Small intestine (tissue), 7 donors: ENCODE data around the gene YIF1A. TPM values are rescaled to one million over a fixed set of nuclear protein-coding genes. Genes with fewer than 3 reads are reported as not detected.
A peak's percentile ranks its signal among the peaks of the same experiment; 100 is the strongest.

ENCODE experiments used
- DNase-seq, 2 donors: peaks; one replicate each; pipeline versions ENCODE4 v3.0.0 to v3.0.0-alpha.2; 2013
- FAIRE-seq: peaks from 2 replicates; lab custom pipeline; 2012; peaks lifted over from hg19 to GRCh38; lab: Jason Lieb, UNC
- H3K27ac ChIP-seq, 3 donors: one replicate each; pipeline ENCODE4 v1.5.1; 2013; ENCODE audit warnings: low read length in 2 of 3, mild to moderate bottlenecking in 2 of 3, control low read depth in 1 of 3, inconsistent platforms in 1 of 3, low read depth in 1 of 3, moderate library complexity in 1 of 3
- H3K27me3 ChIP-seq, 3 donors: one replicate each; pipeline ENCODE4 v1.6.1; 2013; ENCODE audit warnings: low read length in 3 of 3, inconsistent platforms in 1 of 3; ENCODE audit not compliant: control insufficient read depth in 3 of 3, insufficient read depth in 3 of 3
- H3K36me3 ChIP-seq, 3 donors: one replicate each; pipeline ENCODE4 v1.6.1; 2013; ENCODE audit warnings: low read length in 3 of 3, inconsistent platforms in 1 of 3, low read depth in 1 of 3, mild to moderate bottlenecking in 1 of 3, moderate library complexity in 1 of 3; ENCODE audit not compliant: control insufficient read depth in 3 of 3, insufficient read depth in 2 of 3
- H3K4me1 ChIP-seq, 3 donors: one replicate each; pipeline ENCODE4 v1.6.1; 2013; ENCODE audit warnings: low read length in 2 of 3, inconsistent platforms in 1 of 3, low read depth in 1 of 3, mild to moderate bottlenecking in 1 of 3, moderate library complexity in 1 of 3; ENCODE audit not compliant: control insufficient read depth in 3 of 3, insufficient read depth in 2 of 3
- H3K4me3 ChIP-seq, 3 donors: one replicate each; pipeline ENCODE4 v1.5.1; 2013; ENCODE audit warnings: low read length in 3 of 3, control low read depth in 1 of 3, inconsistent platforms in 1 of 3, low read depth in 1 of 3, mild to moderate bottlenecking in 1 of 3, moderate library complexity in 1 of 3
- H3K9me3 ChIP-seq, 2 donors: one replicate each; pipeline ENCODE4 v1.6.1; 2013; ENCODE audit warnings: low read depth in 1 of 2, low read length in 1 of 2; ENCODE audit not compliant: control insufficient read depth in 2 of 2, insufficient read depth in 1 of 2
- WGBS, 3 donors: extraction: QIAGEN DNeasy Blood & Tissue Kit; methylation state at CpG; one replicate each; pipeline ENCODE4 v1.1.7; 2013; 5-methylcytosine and 5-hydroxymethylcytosine counted together
- polyA plus RNA-seq, 4 donors: library from polyadenylated mRNA; stranded (reverse) in 3 of 4; unstranded in 1 of 4; fragments of 200-250 nt in 3 of 4; fragments of 120-200 nt in 1 of 4; gene quantifications; one replicate each; pipeline versions ENCODE4 v1.2.1 to v1.2.3, GENCODE V29; 2013
- donor health status: healthy with polysubstance abuse.
- donor health status: control.
- donor health status: control.
- donor health status: Bipolar disorder and iron deficiency.
- donor health status: healthy.

The YIF1A gene
- polyA plus RNA-seq, 4 donors: 102 to 144 (median 135) TPM

GRCh38 chr11:66263785-66264184 is 25.2 kb downstream of the YIF1A start:
- no peak for DNase-seq
- H3K4me3 ChIP-seq: no peak overlapping the region
- H3K36me3 ChIP-seq: peaks cover 0 to 72% (median 2%) of the 10 kb centered on the region in 3 donors
- WGBS, 3 donors: 95 to 96% (median 95%) methylated on average over 10 of the region's 10 CpGs
- no peak overlapping the region for H3K27ac ChIP-seq
- no peaks in the 10 kb centered on the region for H3K9me3 ChIP-seq
- no peaks in the 10 kb centered on the region for H3K27me3 ChIP-seq
- FAIRE-seq: no peak
- H3K4me1 ChIP-seq: peaks cover 0 to 9% (median 0%) of the 10 kb centered on the region in 3 donors

GRCh38 chr11:66263231-66263630 is 25.7 kb downstream of the YIF1A start:
- Histone ChIP-seq H3K4me1 (peaks cover 0 to 13% (median 0%) of the 10 kb centered on the region in 3 donors), H3K36me3 (peaks cover 0 to 72% (median 2%) of the 10 kb centered on the region in 3 donors), H3K4me3 (no peak overlapping the region), H3K27ac (no peak overlapping the region), H3K27me3 (no peaks in the 10 kb centered on the region), H3K9me3 (no peaks in the 10 kb centered on the region)
- DNase-seq (no peak), FAIRE-seq (no peak)
- 94 to 98% (median 96%) methylated on average over 4 of the region's 4 CpGs for WGBS, 3 donors

- H3K4me1 ChIP-seq: peaks cover 0 to 13% (median 0%) of the 10 kb centered on the region in 3 donors
- no peak overlapping the region for H3K27ac ChIP-seq
- WGBS, 3 donors: 95 to 97% (median 96%) methylated on average over 12 of the region's 12 CpGs
- no peaks in the 10 kb centered on the region for H3K9me3 ChIP-seq
- DNase-seq (no peak), FAIRE-seq (no peak)
- H3K36me3 ChIP-seq: peaks cover 0 to 72% (median 2%) of the 10 kb centered on the region in 3 donors
- no peak overlapping the region for H3K4me3 ChIP-seq
- H3K27me3 ChIP-seq: no peaks in the 10 kb centered on the region
Measured at GRCh38 chr11:66262696-66263095, 26.2 kb downstream of the YIF1A start.

- Histone ChIP-seq H3K27me3 (peaks cover 0 to 2% (median 0%) of the 10 kb centered on the region in 3 donors), H3K9me3 (no peaks in the 10 kb centered on the region), H3K4me3 (no peak overlapping the region), H3K27ac (no peak overlapping the region), H3K4me1 (peaks cover 0 to 15% (median 0%) of the 10 kb centered on the region in 3 donors), H3K36me3 (peaks cover 0 to 72% (median 2%) of the 10 kb centered on the region in 3 donors)
- no peak for DNase-seq
- 93 to 95% (median 95%) methylated on average over 5 of the region's 5 CpGs for WGBS, 3 donors
- FAIRE-seq: no peak
Measured at GRCh38 chr11:66262191-66262590, 26.8 kb downstream of the YIF1A start.

- peaks cover 0 to 8% (median 0%) of the 10 kb centered on the region in 3 donors for H3K27me3 ChIP-seq
- peaks cover 0 to 14% (median 0%) of the 10 kb centered on the region in 3 donors for H3K4me1 ChIP-seq
- DNase-seq: no peak
- WGBS, 3 donors: 95 to 97% (median 96%) methylated on average over 16 of the region's 16 CpGs
- H3K36me3 ChIP-seq: peaks cover 0 to 70% (median 2%) of the 10 kb centered on the region in 3 donors
- H3K27ac ChIP-seq: no peak overlapping the region
- no peaks in the 10 kb centered on the region for H3K9me3 ChIP-seq
- no peak overlapping the region for H3K4me3 ChIP-seq
- no peak for FAIRE-seq
Measured at GRCh38 chr11:66261578-66261977, 27.4 kb downstream of the YIF1A start.

- peaks cover 0 to 53% (median 2%) of the 10 kb centered on the region in 3 donors for H3K36me3 ChIP-seq
- H3K4me3 ChIP-seq: no peak overlapping the region
- FAIRE-seq: no peak
- no peak overlapping the region for H3K27ac ChIP-seq
- DNase-seq: no peak
- WGBS, 3 donors: 93 to 97% (median 94%) methylated on average over 4 of the region's 4 CpGs
- peaks cover 0 to 16% (median 0%) of the 10 kb centered on the region in 3 donors for H3K27me3 ChIP-seq
- H3K9me3 ChIP-seq: no peaks in the 10 kb centered on the region
- peaks cover 0 to 14% (median 0%) of the 10 kb centered on the region in 3 donors for H3K4me1 ChIP-seq
Measured at GRCh38 chr11:66259956-66260355, 29.0 kb downstream of the YIF1A start.

GRCh38 chr11:66259225-66259624 is 29.7 kb downstream of the YIF1A start:
- FAIRE-seq (no peak), DNase-seq (no peak)
- 98 to 100% (median 99%) methylated on average over 2 of the region's 2 CpGs for WGBS, 3 donors
- H3K27ac ChIP-seq: no peak overlapping the region
- peaks cover 0 to 14% (median 0%) of the 10 kb centered on the region in 3 donors for H3K4me1 ChIP-seq
- no peak overlapping the region for H3K4me3 ChIP-seq
- peaks cover 0 to 16% (median 0%) of the 10 kb centered on the region in 3 donors for H3K27me3 ChIP-seq
- H3K9me3 ChIP-seq: no peaks in the 10 kb centered on the region
- peaks cover 0 to 46% (median 2%) of the 10 kb centered on the region in 3 donors for H3K36me3 ChIP-seq

GRCh38 chr11:66258473-66258893 is 30.5 kb downstream of the YIF1A start:
- H3K9me3 ChIP-seq: no peaks in the 10 kb centered on the region
- peak overlapping the region in 2 of 3 donors; percentile 47 to 61 for H3K27ac ChIP-seq
- WGBS, 3 donors: 5 to 8% (median 6%) methylated on average over 21 to 28 of the region's 28 CpGs
- FAIRE-seq (no peak), DNase-seq (no peak)
- peaks cover 0 to 16% (median 0%) of the 10 kb centered on the region in 3 donors for H3K27me3 ChIP-seq
- H3K36me3 ChIP-seq: peaks cover 0 to 39% (median 1%) of the 10 kb centered on the region in 3 donors
- H3K4me3 ChIP-seq: peak overlapping the region; percentile 89 to 98 (median 95)
- H3K4me1 ChIP-seq: peaks cover 0 to 14% (median 0%) of the 10 kb centered on the region in 3 donors
